NCI-H2196 (cell line): Measurements from ENCODE around the gene BRIP1.
"Not testable (repeated sequence)": the region's sequence is repeated elsewhere in the genome, so short reads cannot be mapped to it uniquely, and the experiment has no call there.

Experiments used
- DNase-seq: peaks from one replicate; lab custom pipeline; 2025; ENCODE audit not compliant: unreplicated experiment; lab: John Stamatoyannopoulos, UW

Gene BRIP1

DNA sequence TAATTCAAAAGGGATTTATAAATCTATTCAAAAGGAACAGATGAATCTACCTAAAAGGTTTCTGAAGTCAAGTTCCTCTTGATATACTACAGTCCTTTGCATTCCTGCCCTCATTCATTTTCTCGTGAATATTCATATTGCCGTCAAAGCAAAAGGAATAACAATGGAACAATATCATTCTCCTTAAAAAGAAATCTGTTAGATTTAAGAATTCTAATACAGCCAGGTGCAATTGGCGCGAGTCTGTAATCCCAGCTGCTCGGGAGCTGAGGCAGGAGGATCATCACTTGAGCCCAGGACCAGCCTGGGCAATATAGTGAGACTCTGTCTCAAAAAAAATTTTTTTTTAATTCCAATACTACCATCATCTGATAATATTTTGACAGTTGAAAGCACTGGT lies 130.3 kb downstream of the BRIP1 start:
- no peak for DNase-seq

DNA sequence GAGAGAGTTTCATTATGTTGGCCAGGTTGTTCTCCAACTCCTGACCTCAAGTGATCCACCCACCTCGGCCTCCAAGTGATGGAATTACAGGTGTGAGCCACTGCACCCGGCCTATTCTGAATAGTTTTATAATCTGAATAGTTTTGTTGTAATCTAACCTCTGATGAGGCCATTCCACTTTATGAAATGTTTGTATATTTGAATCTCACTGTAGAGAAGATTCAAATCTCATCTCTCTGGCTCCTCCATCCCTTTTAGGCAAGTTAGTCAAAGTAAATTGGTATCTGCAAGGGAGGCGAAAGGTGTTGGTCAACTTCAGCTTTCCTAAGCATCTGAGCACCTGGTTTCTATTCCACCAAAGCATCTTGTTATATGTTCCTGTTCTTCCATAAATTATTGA lies 131.2 kb downstream of the BRIP1 start:
- DNase-seq = no peak

DNA sequence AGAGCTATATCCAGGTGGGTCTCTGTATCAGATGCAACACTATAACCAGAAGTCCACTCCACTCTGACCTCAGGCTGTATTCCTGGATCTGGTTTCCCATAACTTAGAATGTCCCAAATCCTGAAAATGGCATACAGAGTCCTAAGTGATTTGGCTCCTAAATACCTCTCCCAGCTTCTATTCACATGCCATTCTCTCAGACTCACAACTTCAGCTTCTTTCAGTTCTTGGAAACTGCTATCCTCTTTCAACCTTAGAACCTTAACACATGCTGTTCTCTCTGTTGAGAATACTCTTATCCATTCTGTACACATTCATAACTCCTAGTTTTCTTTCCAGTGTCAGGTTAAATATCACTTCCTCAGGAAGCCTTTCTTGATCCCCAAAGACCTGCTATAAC lies 132.0 kb downstream of the BRIP1 start:
- no peak for DNase-seq

DNA sequence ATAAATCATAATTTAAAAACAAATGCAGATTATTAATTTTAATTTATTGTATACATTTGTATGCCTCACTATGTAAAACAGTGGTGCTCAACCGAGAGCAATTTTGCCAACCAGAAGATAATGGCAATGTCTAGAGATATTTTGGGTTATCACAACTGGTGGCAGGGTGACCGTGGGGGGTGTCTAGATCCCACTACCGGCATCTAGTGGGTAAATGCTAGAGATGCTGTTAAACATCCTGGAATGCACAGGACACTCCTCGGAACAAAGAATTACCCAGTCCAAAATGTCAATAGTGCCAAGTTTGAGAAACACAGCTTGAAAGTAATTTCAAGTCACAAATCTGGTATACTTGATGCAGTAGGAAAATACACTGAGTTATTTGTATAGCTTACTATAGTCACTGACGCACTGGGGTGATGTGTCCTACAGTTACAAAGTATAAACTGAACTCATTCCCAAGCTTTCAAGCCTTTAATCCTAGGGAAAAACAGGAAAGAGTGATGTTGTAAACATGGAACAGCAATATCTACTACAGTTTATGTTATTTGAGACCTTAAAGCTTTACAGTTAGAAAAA lies 133.5 kb downstream of the BRIP1 start:
- no peak for DNase-seq

DNA sequence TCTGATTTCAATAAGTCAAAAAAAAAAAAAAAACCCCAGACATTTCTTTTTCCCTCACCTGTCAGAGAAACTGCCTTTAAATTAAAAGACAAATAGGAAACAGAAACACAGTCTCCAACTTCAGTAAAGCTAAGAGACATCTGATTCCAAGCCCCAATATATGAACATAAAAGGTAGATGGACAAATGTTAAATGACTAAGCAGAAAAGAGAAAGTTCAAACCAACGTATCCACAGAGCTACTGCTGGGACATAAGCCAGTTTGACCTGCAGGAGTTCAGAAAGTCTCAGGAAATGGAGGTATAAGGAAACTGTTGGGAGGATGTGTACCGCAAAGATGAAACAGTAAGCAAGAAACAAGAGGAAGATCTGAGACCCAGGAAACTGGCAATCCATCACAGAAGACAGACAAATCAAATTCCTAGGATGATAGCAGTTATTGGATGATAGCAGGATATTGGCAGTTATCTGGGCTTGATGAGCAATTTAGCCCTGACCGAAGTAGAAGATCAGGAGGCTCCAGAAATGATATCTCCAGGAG lies 135.0 kb downstream of the BRIP1 start:
- no peak for DNase-seq

DNA sequence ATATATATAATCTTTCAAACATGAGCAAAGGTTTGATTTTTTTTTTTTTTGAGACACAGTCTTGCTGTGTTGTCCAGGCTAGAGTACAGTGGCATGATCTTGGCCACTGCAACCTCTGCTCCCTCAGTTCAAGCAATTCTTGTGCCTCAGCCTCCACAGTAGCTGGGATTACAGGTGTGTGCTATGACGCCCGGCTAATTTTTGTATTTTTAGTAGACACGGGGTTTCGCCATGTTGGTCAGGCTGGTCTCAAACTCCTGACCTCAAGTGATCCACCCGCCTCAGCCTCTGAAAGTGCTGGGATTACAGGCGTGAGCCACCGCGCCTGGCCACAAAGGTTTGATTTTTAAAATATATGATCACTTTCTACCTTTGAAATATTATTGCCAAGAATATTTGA lies 135.5 kb downstream of the BRIP1 start:
- DNase-seq = not testable (repeated sequence)

DNA sequence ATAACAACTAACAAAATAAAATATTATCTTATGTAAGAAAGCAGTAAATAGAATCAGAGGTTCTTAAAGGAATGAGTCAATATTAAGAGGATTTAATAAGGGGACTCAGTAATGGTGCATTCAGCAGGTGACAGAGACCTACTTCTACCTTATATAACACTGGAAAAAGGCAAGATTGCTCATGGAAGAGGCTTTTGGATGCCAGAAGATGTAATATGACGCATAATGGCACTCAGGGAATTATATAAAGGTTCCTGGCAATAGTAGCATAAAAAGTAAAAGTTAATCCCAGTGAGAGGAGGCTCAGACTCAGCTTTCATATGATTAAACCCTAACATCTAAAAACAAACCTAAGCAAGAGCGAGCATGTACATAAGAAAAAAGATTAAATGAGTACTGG lies 136.4 kb downstream of the BRIP1 start:
- DNase-seq = no peak

DNA sequence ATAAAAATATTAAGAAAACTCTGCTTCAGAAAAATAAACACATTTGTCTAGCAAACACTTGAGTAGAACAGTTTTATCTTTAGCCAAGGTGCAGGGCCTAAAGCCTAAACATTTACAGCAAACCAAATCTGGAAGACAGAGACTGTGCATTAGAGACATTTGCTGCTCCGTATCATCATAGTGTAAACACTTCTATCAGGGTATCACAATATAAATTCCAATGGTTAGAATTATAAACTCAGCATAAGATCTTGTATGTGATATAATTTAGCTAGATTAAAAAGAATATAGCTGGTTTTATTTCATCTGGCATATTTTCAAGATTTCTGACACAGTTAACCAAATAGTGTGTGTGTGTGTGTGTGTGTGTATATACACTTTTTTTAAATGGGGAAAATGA lies 138.6 kb downstream of the BRIP1 start:
- no peak for DNase-seq

DNA sequence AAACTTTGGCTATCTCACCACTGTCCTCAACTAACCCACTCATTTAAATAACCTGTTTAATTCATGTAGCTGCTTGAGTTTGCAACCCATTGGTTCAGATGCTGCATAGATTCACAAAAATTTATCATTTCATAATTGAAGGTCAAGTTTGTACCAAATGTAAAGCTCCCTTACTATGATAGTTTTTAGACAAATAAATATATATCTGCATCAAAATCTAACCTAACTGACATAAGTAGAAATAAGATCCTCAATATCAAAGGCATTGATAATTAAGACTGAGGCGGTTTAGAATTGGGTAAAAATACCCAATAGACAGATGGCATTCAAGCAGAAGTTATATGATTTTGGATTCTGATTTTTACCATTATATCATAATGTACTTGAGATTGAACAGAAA lies 139.4 kb downstream of the BRIP1 start:
- no peak for DNase-seq

DNA sequence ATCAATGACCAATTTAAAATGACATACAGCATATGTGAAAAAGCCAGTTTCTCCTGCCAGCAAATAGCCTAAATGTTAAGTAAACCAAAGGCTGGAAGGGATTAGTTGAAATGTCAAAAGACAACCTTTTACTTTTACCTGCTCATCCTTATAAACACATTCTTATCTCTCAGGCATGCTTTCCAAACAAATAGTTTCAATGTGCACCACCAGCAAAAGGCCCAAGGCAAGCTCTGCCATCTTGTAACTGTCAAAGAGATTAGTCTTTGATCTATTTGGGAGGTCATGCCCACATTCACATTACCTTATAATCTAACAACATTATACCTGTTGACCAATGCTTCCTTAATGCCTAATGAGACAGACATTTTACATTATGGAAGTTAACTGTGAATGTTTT lies 140.1 kb downstream of the BRIP1 start:
- no peak for DNase-seq

DNA sequence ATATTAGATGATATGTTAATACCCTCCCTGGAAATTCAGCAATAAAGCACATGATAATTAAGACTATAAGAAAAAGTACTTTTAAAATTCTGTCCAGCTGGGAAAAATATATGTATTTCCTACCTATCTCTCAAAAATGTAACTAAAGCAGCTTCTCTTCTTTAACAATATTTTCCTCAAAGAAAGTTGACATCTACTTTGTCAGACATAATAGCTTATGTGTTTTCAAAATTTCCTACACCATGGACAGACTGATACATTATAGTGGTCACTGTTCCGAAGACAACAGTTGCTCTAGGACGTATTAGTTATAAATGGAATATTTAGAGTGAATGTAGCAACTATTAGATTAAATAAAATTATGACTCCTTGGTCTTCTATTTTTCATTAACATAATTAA lies 140.9 kb downstream of the BRIP1 start:
- DNase-seq = no peak

DNA sequence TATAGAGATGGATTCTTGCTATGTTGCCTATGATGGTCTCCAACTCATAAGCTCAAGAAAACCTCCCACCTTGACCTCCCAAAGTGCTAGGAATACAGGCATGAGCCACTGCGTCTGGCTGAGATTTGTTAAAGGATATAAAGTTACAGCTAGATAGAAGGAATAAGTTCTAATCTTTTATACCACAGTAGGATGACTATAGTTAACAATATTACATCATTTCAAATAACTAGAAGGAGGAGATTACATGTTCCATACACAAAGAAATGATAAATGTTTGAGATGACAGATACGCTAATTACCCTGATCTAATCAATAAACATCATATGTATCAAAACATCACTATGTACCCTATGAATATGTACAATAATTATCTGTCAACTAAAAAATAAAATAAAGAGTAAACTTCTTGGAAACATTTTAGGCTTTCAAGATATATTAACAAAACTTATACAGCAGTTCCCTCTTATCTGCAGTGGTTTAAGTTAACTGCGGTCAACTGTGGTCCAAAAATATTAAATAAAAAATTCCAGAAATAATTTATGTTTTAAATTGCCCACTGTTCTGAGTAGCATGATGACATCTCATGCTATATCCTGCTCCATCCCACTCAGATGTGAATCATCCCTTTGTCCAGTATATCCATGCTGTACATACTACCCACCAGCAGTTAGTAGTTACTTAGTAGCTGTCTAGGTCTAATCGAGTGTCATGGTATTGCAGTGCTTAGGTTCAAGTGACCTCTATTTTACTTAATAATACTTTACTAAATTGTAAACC lies 143.1 kb downstream of the BRIP1 start:
- no peak for DNase-seq

DNA sequence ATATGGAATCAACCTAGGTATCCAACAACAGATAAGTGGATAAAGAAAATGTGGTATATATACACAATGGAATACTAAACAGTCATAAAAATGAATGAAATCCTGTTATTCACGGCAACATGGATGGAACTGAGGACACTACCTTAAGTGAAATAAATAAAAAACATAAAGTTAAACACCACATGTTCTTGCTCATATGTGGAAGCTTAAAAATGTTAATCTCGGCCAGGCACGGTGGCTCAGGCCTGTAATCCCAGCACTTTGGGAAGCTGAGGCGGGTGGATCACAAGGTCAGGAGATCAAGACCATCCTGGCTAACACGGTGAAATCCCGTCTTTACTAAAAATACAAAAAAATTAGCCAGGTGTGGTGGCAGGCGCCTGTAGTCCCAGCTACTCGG lies 144.1 kb downstream of the BRIP1 start:
- DNase-seq = not testable (repeated sequence)

DNA sequence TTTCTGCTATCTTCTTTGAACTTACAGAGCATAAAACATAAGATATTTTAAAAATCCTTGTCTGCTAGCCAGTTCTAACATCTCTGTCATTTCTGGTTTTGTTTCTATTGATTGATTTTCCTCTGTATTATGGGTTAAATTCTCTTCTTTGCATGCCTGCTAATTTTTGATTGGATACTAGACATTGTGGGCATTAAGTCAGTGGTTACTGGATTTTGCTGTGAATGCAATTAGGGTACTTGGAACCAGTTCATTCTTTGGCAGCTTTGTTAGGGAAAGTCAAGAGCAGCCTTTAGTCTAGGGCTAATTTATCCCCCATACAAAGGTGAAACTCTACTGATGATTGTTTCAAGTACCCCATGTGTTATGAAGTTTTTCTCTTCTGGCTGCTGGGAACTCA lies 145.3 kb downstream of the BRIP1 start:
- DNase-seq = no peak

DNA sequence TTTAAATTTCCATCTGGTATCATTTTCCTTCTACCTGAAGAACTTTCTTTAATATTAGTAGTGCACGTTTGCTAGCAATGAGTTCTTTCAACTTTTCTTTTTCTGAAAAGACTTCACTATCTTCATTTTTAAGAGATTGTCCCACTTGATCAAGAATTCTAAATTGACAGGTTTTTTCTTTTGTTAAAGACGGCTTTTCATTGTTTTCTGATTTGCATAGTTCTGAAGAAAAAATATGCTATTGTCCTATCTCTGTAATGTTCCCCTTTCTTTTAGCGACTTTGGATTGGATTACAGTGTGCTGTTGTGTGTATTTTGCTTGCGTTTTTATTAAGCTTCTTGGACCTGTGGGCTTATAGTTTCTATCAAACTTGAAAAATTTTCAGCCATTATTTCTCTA lies 146.0 kb downstream of the BRIP1 start:
- DNase-seq = no peak

DNA sequence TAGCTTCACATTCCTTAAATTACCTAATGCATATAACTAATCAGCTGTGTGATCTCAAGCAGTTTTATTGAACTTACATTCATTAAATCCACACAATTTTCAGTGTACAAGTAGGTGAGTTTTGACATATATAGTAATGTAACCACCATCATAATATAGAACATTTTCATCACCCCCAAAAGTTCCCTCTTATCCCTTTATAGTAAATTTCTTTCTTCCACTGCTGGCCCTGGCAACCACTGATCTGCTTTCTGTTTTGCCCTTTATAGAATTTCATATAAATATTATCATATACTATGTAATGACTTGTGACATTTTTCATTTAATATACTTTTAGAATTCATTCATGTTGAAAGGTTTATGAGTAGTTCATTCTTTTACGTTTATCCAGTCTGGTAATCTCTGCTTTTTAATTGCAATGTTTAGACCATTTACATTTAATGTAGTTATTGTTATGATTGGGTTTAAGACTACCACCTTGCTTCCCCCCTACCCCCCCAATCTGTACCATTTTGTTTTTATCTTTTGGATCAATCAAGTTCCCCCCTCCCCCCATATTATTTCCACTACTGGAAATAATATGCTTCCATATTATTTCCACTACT lies 147.0 kb downstream of the BRIP1 start:
- DNase-seq = no peak

DNA sequence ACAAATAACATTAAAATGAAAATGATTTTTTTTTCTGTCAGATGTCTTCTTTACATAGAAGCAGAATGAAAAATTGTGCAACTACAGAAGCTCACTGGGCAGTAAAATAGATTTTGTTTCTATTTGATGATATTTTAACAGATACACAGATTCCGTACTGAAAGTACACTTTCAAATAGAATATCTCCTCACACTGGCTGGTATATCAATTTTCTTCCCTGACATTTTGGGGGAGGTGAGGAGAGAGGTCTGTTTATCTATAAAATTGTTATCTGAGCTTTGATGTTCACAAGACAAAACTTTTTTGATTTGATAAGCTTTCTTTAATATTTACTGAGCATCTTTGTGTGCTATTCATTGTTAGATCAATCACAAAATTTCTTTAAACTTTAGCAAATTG lies 148.0 kb downstream of the BRIP1 start:
- DNase-seq = no peak

DNA sequence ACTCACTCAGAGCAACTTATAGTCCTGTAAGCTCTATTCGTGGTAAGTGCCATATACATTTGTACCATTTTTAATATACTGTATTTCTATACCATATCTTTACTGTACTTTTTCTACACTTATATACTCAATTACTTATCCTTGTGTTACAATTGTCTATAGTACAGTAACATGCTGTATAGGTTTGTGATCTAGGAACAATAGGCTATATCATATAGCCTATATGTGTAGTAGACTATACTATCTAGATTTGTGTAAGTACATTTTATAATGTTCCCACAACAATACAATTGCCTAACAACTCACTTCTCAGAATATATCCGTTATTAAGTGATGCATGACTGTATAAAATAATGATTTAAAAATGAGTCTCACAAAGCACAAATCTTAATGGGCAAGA lies 149.0 kb downstream of the BRIP1 start:
- DNase-seq = no peak

DNA sequence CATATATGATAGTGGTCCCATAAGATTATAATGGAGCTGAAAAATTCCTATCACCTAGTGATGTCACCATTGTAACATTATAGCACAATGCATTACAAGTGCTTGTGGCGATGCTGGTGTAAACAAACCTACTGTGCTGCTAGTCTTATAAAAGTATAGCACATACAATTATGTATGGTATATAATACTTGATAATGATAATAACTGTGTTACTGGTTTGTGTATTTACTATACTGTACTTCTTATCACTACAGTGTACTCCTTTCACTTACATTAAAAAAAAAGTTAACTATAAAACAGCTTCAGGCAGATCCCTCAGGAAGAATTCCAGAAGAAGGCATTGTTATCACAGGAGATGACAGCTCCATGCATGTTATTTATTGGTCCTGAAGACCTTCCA lies 150.3 kb downstream of the BRIP1 start:
- no peak for DNase-seq

DNA sequence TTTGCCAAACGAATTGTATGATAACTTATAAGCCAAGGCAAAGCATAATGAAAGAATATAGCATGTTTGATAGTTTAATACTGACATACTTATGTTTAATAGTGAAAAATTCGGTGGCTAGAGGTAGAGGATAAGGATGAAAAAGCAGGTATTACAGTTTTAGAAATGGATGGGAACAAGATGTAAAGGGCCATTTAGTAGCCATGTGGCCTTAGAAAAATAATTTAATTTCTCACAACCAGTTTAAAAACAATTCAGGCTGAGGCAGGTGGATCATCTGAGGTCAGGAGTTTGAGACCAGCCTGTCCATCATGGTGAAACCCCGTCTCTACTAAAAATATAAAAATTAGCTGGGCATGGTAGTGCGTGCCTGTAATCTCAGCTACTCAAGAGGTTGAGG lies 152.8 kb downstream of the BRIP1 start:
- DNase-seq = no peak

DNA sequence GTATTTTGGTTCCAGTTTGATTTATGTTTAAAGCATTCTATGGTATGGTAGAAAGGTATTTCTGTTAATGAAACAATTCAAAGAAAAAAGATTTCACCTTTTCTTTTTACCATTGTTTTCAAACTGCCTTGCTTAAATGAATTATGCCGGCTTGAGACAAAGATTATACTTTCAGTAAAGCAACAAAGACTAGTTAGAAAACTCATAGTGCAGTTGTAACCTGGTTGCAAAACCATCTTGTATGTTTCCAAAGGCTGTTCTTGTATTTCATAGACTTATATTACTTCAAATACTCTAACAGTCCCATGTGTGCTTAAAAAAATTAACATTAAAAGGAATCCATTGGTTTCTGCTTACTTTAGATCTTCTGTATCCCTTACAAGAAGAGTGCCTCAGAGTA lies 153.8 kb downstream of the BRIP1 start:
- DNase-seq = no peak

DNA sequence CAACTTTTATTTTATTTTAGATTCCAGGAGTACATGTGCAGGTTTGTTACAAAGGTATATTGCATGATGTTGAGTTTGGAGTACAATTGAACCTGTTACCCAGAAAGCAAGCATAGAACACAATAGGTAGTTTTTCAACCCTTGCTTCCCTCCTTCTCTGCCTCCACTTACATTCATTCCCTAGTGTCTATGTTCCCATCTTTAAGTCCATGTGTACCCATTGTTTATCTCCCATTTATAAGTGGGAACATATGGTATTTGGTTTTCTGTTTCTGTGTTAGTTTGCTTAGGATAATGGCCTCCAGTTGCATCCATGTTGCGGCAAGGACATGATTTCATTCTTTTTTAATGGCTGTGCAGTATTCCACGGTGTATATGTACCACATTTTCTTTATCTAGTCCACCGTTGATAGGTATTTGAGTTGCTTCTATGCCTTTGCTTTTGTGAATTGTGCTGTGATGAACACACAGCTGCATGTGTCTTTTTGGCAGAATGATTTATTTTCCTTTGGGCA lies 158.3 kb downstream of the BRIP1 start:
- DNase-seq = no peak
